Measurements from ENCODE around the gene SMARCAD1.

SMARCAD1 gene

GRCh38 chr4:94207469-94208224 is at the start of gene SMARCAD1 (continued):
- TF ChIP-seq ZNF501 (tag by site-specific recombination; IDR thresholded peaks at IDR 0.05) (0 out of 2 replicates have a peak, but pooled peaks have one; percentile 51), KLF1 (tag by site-specific recombination; IDR thresholded peaks at IDR 0.05) (no peak), PATZ1 (tag by site-specific recombination; IDR thresholded peaks at IDR 0.05) (peak; percentile 60; the same call in 1 of the 2 replicates), ZBTB6 (tag by site-specific recombination; IDR thresholded peaks at IDR 0.05) (no peak), ZNF530 (tag by site-specific recombination; IDR thresholded peaks at IDR 0.05; ENCODE audit: low read depth) (no peak), PRDM10 (tag by site-specific recombination; IDR thresholded peaks at IDR 0.05) (peak; percentile 92), CTCF (tag by site-specific recombination; IDR thresholded peaks at IDR 0.05) (0 out of 2 replicates have a peak, but pooled peaks have one; percentile 36), MZF1 (tag by site-specific recombination; IDR thresholded peaks at IDR 0.05; ENCODE audit: borderline replicate concordance) (peak; percentile 62; the same call in 1 of the 2 replicates), FEZF1 (tag by site-specific recombination; IDR thresholded peaks at IDR 0.05) (no peak), YY2 (tag by site-specific recombination; IDR thresholded peaks at IDR 0.05) (no peak), ZNF837 (tag by site-specific recombination; IDR thresholded peaks at IDR 0.05) (no peak), ZNF133 (tag by site-specific recombination; IDR thresholded peaks at IDR 0.05) (no peak), ZBTB7A (tag by site-specific recombination; IDR thresholded peaks at IDR 0.05; ENCODE audit: low read depth) (no peak), ZNF830 (tag by site-specific recombination; IDR thresholded peaks at IDR 0.05; ENCODE audit: low read depth) (no peak), WT1 (tag by site-specific recombination; IDR thresholded peaks at IDR 0.05) (0 out of 2 replicates have a peak, but pooled peaks have one; percentile 35), ZNF843 (tag by site-specific recombination; IDR thresholded peaks at IDR 0.05) (no peak), MYNN (tag by site-specific recombination; IDR thresholded peaks at IDR 0.05; ENCODE audit: borderline replicate concordance) (no peak), ZSCAN18 (tag by site-specific recombination; IDR thresholded peaks at IDR 0.05) (no peak), ZNF423 (tag by site-specific recombination; IDR thresholded peaks at IDR 0.05) (peak; percentile 60; the same call in 1 of the 2 replicates), OSR2 (tag by site-specific recombination; IDR thresholded peaks at IDR 0.05) (peak; percentile 74), ZFP37 (tag by site-specific recombination; IDR thresholded peaks at IDR 0.05) (no peak), ZNF302 (tag by site-specific recombination; IDR thresholded peaks at IDR 0.05; ENCODE audit: low read depth) (no peak), ZNF488 (tag by site-specific recombination; IDR thresholded peaks at IDR 0.05) (no peak), ZNF48 (tag by site-specific recombination; IDR thresholded peaks at IDR 0.05) (no peak), ZNF747 (tag by site-specific recombination; IDR thresholded peaks at IDR 0.05) (no peak), ZNF645 (tag by site-specific recombination; IDR thresholded peaks at IDR 0.05) (no peak), ZNF175 (tag by site-specific recombination; IDR thresholded peaks at IDR 0.05) (no peak)
